NCI-H2196 (cell line): ENCODE data around the gene GRHPR.
"Not testable (repeated sequence)": the region's sequence is repeated elsewhere in the genome, so short reads cannot be mapped to it uniquely, and the experiment has no call there.

Source experiments
- DNase-seq: peaks from one replicate; lab custom pipeline; 2025; ENCODE audit not compliant: unreplicated experiment; lab: John Stamatoyannopoulos, UW

The GRHPR gene

GRCh38 chr9:37444890-37445289 is 22.4 kb downstream of the GRHPR start:
- DNase-seq = no peak

- DNase-seq = no peak
Observed at GRCh38 chr9:37445832-37446231, 23.3 kb downstream of the GRHPR start.

- DNase-seq = no peak
Observed at GRCh38 chr9:37446401-37446800, 23.9 kb downstream of the GRHPR start.

GRCh38 chr9:37447111-37447510 is 24.6 kb downstream of the GRHPR start:
- no peak for DNase-seq

GRCh38 chr9:37449862-37450632 is 27.6 kb downstream of the GRHPR start:
- DNase-seq = no peak

GRCh38 chr9:37451628-37452027 is 29.1 kb downstream of the GRHPR start:
- DNase-seq = no peak

GRCh38 chr9:37452611-37453010 is 30.1 kb downstream of the GRHPR start:
- DNase-seq = no peak

- DNase-seq = no peak
Observed at GRCh38 chr9:37453827-37454226, 31.3 kb downstream of the GRHPR start.

GRCh38 chr9:37454238-37454637 is 31.7 kb downstream of the GRHPR start:
- no peak for DNase-seq

- DNase-seq = no peak
Observed at GRCh38 chr9:37455884-37456647, 33.6 kb downstream of the GRHPR start.

GRCh38 chr9:37456817-37457216 is 34.3 kb downstream of the GRHPR start:
- no peak for DNase-seq

GRCh38 chr9:37464006-37464405 is 41.5 kb downstream of the GRHPR start:
- DNase-seq = no peak

GRCh38 chr9:37464426-37465248 is 42.1 kb downstream of the GRHPR start:
- DNase-seq = peak; percentile 87

- DNase-seq = peak; percentile 100
Observed at GRCh38 chr9:37465249-37466036, 42.9 kb downstream of the GRHPR start, which contains the start of gene ZBTB5. ZBTB5 (minus strand) TSS chr9:37465450; CDS start chr9:37442551, 22,899 bp downstream.

- peak; percentile 77 for DNase-seq
Observed at GRCh38 chr9:37466037-37466709, 43.7 kb downstream of the GRHPR start.

- not testable (repeated sequence) for DNase-seq
Observed at GRCh38 chr9:37467530-37467929, 45.0 kb downstream of the GRHPR start.

GRCh38 chr9:37468620-37469019 is 46.1 kb downstream of the GRHPR start:
- DNase-seq = no peak

GRCh38 chr9:37471942-37472684 is 49.6 kb downstream of the GRHPR start:
- DNase-seq = no peak

- not testable (repeated sequence) for DNase-seq
Observed at GRCh38 chr9:37473982-37474381, 51.5 kb downstream of the GRHPR start.
